ENCODE results near the gene TXNRD1.
"Not testable (repeated sequence)": the region's sequence is repeated elsewhere in the genome, so short reads cannot be mapped to it uniquely, and the experiment has no call there.

Gene TXNRD1

GRCh38 chr12:104243551-104243950 is 28.0 kb downstream of the TXNRD1 start:
- no peak for DNase-seq

GRCh38 chr12:104243971-104244370 is 28.4 kb downstream of the TXNRD1 start:
- DNase-seq = no peak

- DNase-seq = no peak
Observed at GRCh38 chr12:104247698-104248097, 32.1 kb downstream of the TXNRD1 start.

- DNase-seq = no peak
Observed at GRCh38 chr12:104248444-104248843, 32.9 kb downstream of the TXNRD1 start.

GRCh38 chr12:104249017-104249416 is 33.4 kb downstream of the TXNRD1 start:
- no peak for DNase-seq

- DNase-seq = no peak
Observed at GRCh38 chr12:104249898-104250297, 34.3 kb downstream of the TXNRD1 start.

- no peak for DNase-seq
Observed at GRCh38 chr12:104250366-104251125, 35.0 kb downstream of the TXNRD1 start.

GRCh38 chr12:104257913-104258472 is 42.4 kb downstream of the TXNRD1 start:
- DNase-seq = no peak

GRCh38 chr12:104258476-104259067 is 43.0 kb downstream of the TXNRD1 start:
- DNase-seq = no peak

GRCh38 chr12:104263026-104263425 is 47.4 kb downstream of the TXNRD1 start:
- no peak for DNase-seq

- no peak for DNase-seq
Observed at GRCh38 chr12:104263580-104264358, 48.2 kb downstream of the TXNRD1 start.

- DNase-seq = not testable (repeated sequence)
Observed at GRCh38 chr12:104265436-104265835, 49.9 kb downstream of the TXNRD1 start.

GRCh38 chr12:104272938-104273337 is 57.4 kb downstream of the TXNRD1 start:
- no peak for DNase-seq

GRCh38 chr12:104273503-104273902 is 57.9 kb downstream of the TXNRD1 start:
- no peak for DNase-seq

GRCh38 chr12:104274811-104275210 is 59.2 kb downstream of the TXNRD1 start:
- no peak for DNase-seq

- no peak for DNase-seq
Observed at GRCh38 chr12:104275689-104276088, 60.1 kb downstream of the TXNRD1 start.

GRCh38 chr12:104276273-104277131 is 60.9 kb downstream of the TXNRD1 start:
- no peak for DNase-seq

GRCh38 chr12:104279164-104279563 is 63.6 kb downstream of the TXNRD1 start:
- DNase-seq = no peak

- DNase-seq = no peak
Observed at GRCh38 chr12:104280111-104280510, 64.5 kb downstream of the TXNRD1 start.

GRCh38 chr12:104280717-104281458 is 65.3 kb downstream of the TXNRD1 start:
- no peak for DNase-seq

- DNase-seq = no peak
Observed at GRCh38 chr12:104281636-104282035, 66.1 kb downstream of the TXNRD1 start.

GRCh38 chr12:104282109-104282508 is 66.5 kb downstream of the TXNRD1 start:
- no peak for DNase-seq
